Colonic mucosa (tissue), 4 donors: ENCODE results near the gene THSD7B. TPM values are rescaled to one million over a fixed set of nuclear protein-coding genes. Genes with fewer than 3 reads are reported as not detected.

Experiments
- DNase-seq: peaks from one replicate; pipeline ENCODE4 v3.0.0-alpha.2; 2020
- H3K27ac ChIP-seq: fragments of 200-600 bp; one replicate; pipeline ENCODE4 v1.8.0; 2021
- H3K27me3 ChIP-seq: fragments of 200-600 bp; one replicate; pipeline ENCODE4 v1.8.0; 2021
- H3K36me3 ChIP-seq: fragments of 200-600 bp; one replicate; pipeline ENCODE4 v1.8.0; 2021
- H3K4me1 ChIP-seq: fragments of 200-600 bp; one replicate; pipeline ENCODE4 v1.8.0; 2021; ENCODE audit warnings: mild to moderate bottlenecking
- H3K4me3 ChIP-seq: fragments of 200-600 bp; one replicate; pipeline ENCODE4 v1.8.0; 2021
- H3K9ac ChIP-seq, 2 donors: one replicate each; pipeline ENCODE4 v1.7.0; 2013; ENCODE audit warnings: control low read depth in 2 of 2, low read depth in 2 of 2, low read length in 2 of 2
- H3K9me3 ChIP-seq: fragments of 200-600 bp; one replicate; pipeline ENCODE4 v1.8.0; 2021
- CTCF ChIP-seq: fragments of 200-600 bp; IDR thresholded peaks from one replicate; pipeline ENCODE4 v1.8.0; 2022; ENCODE audit warnings: antibody characterized with exemption, mild to moderate bottlenecking
- intact Hi-C: fragments of 100-400 bp; cut with DNase I; formaldehyde crosslinking; loops from one replicate; pipeline ENCODE4 v1.14.1; 2022
- total RNA-seq, 2 donors: library from RNA; stranded (reverse); fragmentation: NEBNext Ultra II Directional in 1 of 2; extraction: Animal tissue kit (Norgen Biotek cat#: 25700) in 1 of 2; gene quantifications; one replicate each; pipeline ENCODE4 v1.2.1, GENCODE V29; 2021
- donor health status: healthy.
- donor health status: DM: no; HTN: no; CAD: no.
- donor health status: DM: no; HTN: no; CAD: no.

THSD7B gene
- total RNA-seq, 2 donors from 2014 or later = 0.05 to 0.29 TPM

DNA sequence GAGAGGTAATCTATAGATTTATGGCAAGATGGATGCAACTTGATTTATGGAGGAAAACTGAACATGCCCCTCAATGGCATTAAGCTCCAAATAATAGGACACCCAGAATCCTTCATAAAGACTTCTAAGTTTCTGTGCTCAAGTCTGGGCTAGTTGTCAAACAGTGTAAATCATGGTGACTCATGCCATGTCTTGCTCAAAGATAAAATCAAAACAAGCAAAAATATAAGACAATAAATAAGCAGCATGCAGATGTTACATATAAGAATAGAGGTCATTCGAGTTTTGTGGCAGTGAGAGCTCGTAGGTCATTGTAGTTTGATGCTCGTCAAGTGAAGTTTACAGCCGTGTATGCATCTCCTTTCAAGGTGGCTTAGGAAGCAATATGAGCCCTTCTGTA is 403.2 kb downstream of the THSD7B start:
- Histone ChIP-seq H3K27ac (no peak overlapping the region), H3K4me1 (no peaks in the 10 kb centered on the region), H3K36me3 (no peaks in the 10 kb centered on the region), H3K9ac (no peak overlapping the region), H3K9me3 (no peaks in the 10 kb centered on the region), H3K27me3 (no peaks in the 10 kb centered on the region), H3K4me3 (no peak overlapping the region)
- no peak for TF ChIP-seq CTCF
- intact Hi-C loops = no loop called here
- DNase-seq = no peak

DNA sequence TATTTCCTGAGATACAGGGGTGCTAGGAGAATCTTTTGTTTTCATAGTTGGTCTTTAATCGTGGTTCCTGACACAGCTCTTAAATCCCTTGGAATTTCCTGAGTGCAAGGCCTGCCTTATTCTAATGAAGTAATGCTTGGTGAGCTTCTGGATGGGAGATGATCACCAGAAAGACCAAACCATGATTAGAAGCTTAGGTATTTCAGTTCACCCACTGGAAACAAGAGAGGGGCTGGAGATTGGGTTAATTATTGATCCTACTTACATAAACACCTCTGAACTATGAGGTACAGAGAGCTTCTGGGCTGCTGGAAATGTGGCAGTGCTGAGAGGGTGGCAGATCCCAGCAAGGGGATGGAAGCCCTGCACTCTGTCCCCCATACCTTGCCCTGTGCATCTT is 406.8 kb downstream of the THSD7B start:
- intact Hi-C loops = no loop called here
- no peak for DNase-seq
- no peaks in the 10 kb centered on the region for H3K36me3 ChIP-seq
- no peaks in the 10 kb centered on the region for H3K9me3 ChIP-seq
- no peak overlapping the region for H3K9ac ChIP-seq
- H3K27ac ChIP-seq = no peak overlapping the region
- H3K4me1 ChIP-seq = no peaks in the 10 kb centered on the region
- no peak for TF ChIP-seq CTCF
- H3K4me3 ChIP-seq = no peak overlapping the region
- H3K27me3 ChIP-seq = no peaks in the 10 kb centered on the region

DNA sequence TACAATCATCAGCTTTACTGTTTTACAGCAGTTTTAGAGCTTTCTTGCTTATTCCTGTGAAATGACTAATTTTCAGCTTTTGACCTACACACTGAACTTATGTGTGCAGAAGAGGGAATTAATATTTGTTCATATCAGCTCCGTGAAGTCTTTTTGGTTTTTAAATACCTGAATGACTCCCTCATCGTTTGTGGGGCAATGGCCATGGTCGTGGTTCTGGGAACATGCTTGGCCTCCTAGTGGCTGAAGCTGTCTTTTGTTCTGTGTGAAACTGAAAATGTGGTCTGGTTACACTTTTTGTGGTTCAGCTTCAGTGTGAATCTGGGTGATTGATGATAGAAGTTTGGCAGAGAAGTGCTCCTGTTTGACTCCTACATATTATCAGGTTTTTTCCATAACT is 408.1 kb downstream of the THSD7B start:
- no peak for DNase-seq
- Histone ChIP-seq H3K27me3 (no peaks in the 10 kb centered on the region), H3K36me3 (no peaks in the 10 kb centered on the region), H3K4me1 (no peaks in the 10 kb centered on the region), H3K9me3 (no peaks in the 10 kb centered on the region), H3K9ac (no peak overlapping the region), H3K4me3 (no peak overlapping the region), H3K27ac (no peak overlapping the region)
- intact Hi-C loops = no loop called here
- no peak for TF ChIP-seq CTCF

- no peak for DNase-seq
- no peak for TF ChIP-seq CTCF
- no peaks in the 10 kb centered on the region for H3K36me3 ChIP-seq
- H3K4me3 ChIP-seq = no peak overlapping the region
- H3K4me1 ChIP-seq = no peaks in the 10 kb centered on the region
- H3K27me3 ChIP-seq = no peaks in the 10 kb centered on the region
- H3K9ac ChIP-seq = no peak overlapping the region
- no peak overlapping the region for H3K27ac ChIP-seq
- H3K9me3 ChIP-seq = no peaks in the 10 kb centered on the region
- intact Hi-C loops = no loop called here
These were observed 409.9 kb downstream of the THSD7B start for GRCh38 chr2:137175246-137175645.

DNA sequence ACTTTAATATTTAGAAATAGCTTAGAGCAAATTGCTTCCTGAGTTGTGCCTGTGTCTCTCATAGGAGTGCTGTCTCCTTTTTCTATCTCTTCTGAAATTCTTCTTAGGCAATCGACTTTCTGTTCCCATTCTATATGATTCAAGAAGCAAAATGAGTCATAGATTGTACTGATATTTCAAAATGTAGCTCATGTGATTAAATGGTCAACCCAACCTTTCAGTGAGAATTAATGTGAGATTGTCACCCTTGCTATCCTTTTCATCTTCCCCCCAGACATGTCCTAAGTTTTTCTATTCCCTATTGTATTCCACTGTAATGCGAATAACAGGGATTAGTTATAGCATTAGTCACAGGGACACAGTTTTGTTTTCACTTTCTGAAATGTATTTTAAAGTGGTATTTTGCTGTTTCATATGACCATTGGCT is 413.6 kb downstream of the THSD7B start:
- no peaks in the 10 kb centered on the region for H3K9me3 ChIP-seq
- H3K36me3 ChIP-seq = no peaks in the 10 kb centered on the region
- DNase-seq = no peak
- no peaks in the 10 kb centered on the region for H3K4me1 ChIP-seq
- H3K27ac ChIP-seq = no peak overlapping the region
- no peak overlapping the region for H3K9ac ChIP-seq
- H3K27me3 ChIP-seq = no peaks in the 10 kb centered on the region
- no peak overlapping the region for H3K4me3 ChIP-seq
- intact Hi-C loops = no loop called here
- TF ChIP-seq CTCF = no peak

- Histone ChIP-seq H3K9me3 (no peaks in the 10 kb centered on the region), H3K4me3 (no peak overlapping the region), H3K9ac (no peak overlapping the region), H3K27ac (no peak overlapping the region), H3K36me3 (no peaks in the 10 kb centered on the region), H3K4me1 (no peaks in the 10 kb centered on the region), H3K27me3 (no peaks in the 10 kb centered on the region)
- DNase-seq = no peak
- intact Hi-C loops = no loop called here
- no peak for TF ChIP-seq CTCF
These were observed 414.2 kb downstream of the THSD7B start for GRCh38 chr2:137179542-137179941.
